Left ventricle myocardium superior (tissue), 1 donor: Measurements from ENCODE around the gene RALGAPA2. TPM values are rescaled to one million over a fixed set of nuclear protein-coding genes. Genes with fewer than 3 reads are reported as not detected.
A peak's percentile ranks its signal among the peaks of the same experiment; 100 is the strongest.

Source experiments
- ATAC-seq: fragments of 200-7000 bp; cut with Tn5 transposase; one replicate; pipeline ENCODE4 v1.9.1; 2020; ENCODE audit warnings: mild to moderate bottlenecking, moderate library complexity
- DNase-seq: peaks from one replicate; pipeline ENCODE4 v3.0.0-alpha.2; 2020
- intact Hi-C: fragments of 100-400 bp; cut with micrococcal nuclease; formaldehyde crosslinking; loops from one replicate; pipeline ENCODE4 v1.11.0; 2022
- long read RNA-seq: library from polyadenylated mRNA; unstranded; transcript quantifications from one replicate; pipeline ENCODE4 v2.0.0, GENCODE V29; 2021
- total RNA-seq: library from RNA; stranded (reverse); fragmentation: NEBNext Ultra II Directional; extraction: Animal tissue kit (Norgen Biotek cat#: 25700); gene quantifications from one replicate; pipeline ENCODE4 v1.2.1, GENCODE V29; 2021
- donor health status: DM: no; HTN: yes; CAD: no; lungs with severe emphysema.

Gene RALGAPA2
- total RNA-seq = 18.9 TPM
- long read RNA-seq, partial matches to known transcripts = 4 of 7 reads
- long read RNA-seq, other reads (novel, unspliced or antisense) = 3 of 7 reads

DNA sequence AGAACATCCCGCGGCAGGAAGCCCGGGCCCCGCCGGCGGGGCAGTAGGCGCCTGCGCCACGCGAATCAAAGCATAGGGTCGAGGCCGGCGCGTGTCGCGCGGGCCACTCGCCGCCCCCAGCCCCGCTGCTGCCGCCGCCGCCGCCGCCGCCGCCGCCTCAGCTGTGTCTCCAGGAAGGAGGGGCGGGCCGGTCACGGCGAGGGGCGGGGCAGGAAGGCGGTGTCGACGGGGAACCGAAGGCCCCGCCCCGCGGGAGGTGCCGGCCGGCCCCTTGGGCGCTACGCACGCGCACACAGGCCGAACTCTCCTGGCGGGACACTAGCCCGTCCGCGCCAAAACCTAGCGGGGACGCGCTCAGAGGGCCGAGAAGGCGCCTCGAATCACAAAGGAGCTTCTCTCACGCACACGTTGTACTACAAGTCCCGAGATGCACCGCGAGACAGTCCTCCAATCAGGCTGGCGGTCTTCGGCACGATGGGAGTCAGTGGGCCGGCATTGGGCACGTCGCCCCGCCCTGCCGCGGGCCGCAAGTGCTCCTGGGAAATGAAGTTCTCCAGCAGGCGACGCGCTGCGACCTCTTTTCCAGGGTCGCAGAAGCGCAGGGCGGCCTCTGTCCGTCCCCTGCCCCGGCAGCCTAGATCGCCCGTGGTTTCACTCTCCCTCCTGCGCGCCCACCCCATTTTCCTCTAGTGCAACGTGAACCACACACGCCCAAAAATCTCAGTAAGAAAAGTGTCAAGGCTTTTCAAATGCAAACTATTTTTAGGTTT, at the start of gene RALGAPA2:
RALGAPA2 (minus strand) TSS at position 171 of the 770 bp plus-strand sequence; CDS start at position 7, 164 bp downstream.
- ATAC-seq (peak; percentile 99), DNase-seq (peak; percentile 98)
- intact Hi-C loops = no loop called here

DNA sequence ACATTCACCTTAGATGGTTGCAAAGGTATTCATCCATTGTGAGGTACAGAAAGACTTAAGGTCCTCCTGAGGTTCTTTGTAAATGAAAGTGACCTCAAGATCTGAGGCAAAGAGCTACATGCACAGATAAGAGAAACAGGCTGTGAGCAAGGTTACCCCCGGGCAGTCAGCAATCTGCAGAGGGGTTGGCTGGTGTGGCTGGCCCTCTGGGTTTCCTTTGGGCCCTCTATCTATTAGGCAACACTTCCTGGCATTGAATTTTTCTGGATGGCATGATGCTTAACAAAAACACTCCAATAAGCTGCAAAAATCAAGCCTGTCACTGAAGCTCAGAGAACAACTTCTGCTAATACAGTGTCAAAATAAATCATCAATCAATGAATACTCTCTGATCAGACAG, 48.9 kb upstream of the RALGAPA2 start:
- no peak for DNase-seq
- no peak for ATAC-seq
- intact Hi-C loops = no loop called here

DNA sequence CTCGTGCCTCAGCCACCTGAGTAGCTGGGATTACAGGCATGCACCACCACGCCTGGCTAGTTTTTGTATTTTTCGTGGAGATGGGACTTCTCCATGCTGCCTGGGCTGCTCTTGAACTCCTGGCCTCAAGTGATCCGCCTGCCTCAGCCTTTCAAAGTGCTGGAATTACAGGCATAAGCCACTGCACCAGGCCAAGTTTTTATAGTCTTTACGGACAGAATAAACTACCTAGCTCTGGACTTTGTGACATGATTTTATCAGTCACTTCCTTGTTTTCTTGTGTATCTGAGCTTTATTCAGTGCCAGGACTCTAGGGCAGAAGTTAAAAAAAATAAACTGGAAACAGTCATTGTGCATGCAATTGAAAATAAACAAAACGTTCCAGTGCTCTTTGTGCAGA, 46.7 kb upstream of the RALGAPA2 start:
- ATAC-seq (no peak), DNase-seq (no peak)
- intact Hi-C loops = no loop called here

- intact Hi-C loops = no loop called here
- ATAC-seq (no peak), DNase-seq (no peak)
Observed at GRCh38 chr20:20755674-20756319, 43.4 kb upstream of the RALGAPA2 start.

DNA sequence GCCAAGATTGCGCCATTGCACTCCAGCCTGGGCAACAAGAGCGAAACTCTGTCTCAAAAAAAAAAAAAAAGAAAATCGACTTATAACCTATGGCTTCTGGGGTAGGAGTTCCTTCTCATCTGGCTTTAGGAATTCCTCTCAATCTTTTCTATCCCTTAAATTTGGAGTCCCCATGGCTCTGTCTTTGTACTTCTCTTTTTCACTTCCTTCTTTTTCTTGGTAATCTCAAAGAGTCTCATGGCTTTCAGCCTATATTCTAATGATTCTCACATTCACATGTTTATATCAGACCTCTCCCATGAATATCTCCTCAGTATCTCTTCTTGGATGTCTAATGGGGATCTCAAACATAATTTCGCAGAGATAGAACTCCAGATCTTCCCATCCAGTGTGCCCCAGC, 42.8 kb upstream of the RALGAPA2 start:
- ATAC-seq (no peak), DNase-seq (no peak)
- intact Hi-C loops = no loop called here

DNA sequence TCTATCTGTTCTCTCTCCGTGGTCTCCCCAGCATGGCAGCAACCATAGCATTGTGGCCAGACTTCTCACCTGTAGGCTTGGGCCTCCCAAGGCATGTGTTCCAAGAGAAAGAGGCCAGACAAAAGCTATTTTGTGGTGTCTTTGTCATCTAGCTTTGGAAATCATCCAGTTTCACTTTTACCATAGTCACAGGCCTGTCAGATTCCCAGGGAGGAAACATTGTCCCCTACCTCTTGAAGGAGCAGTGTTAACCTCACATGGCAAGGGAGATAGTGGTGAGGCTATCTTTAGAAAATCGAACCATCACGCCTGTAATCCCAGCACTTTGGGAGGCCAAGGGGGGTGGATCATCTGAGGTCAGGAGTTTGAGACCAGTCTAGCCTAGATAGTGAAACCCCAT, 42.3 kb upstream of the RALGAPA2 start:
- DNase-seq = no peak
- no peak for ATAC-seq
- intact Hi-C loops = no loop called here

DNA sequence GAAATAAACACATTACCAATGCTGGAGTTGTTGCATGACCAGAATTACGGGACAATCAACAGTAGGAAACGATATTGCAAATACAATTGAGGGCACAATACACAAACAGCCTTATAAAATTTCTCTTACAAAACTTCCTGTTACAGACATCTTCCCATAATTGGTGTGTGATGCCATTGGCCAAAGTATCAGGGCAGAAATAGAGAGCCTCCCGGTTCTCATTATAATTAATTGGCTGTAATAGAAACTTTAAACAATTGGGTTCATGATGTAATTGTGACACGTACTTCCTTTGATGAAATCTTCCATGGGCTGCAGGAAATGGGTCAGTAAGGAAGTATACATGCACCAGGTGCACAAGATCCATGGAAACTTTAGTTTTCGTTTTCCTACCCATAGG, 40.3 kb upstream of the RALGAPA2 start:
- ATAC-seq = no peak
- intact Hi-C loops = no loop called here
- DNase-seq = no peak

GRCh38 chr20:20747298-20747697, 34.9 kb upstream of the RALGAPA2 start:
- ATAC-seq (no peak), DNase-seq (no peak)
- intact Hi-C loops = no loop called here

- DNase-seq (no peak), ATAC-seq (no peak)
- intact Hi-C loops = no loop called here
Observed at GRCh38 chr20:20744170-20744725, 31.8 kb upstream of the RALGAPA2 start.

GRCh38 chr20:20743511-20744169, 31.2 kb upstream of the RALGAPA2 start:
- intact Hi-C loops = no loop called here
- DNase-seq (peak; percentile 84), ATAC-seq (peak; percentile 96)

DNA sequence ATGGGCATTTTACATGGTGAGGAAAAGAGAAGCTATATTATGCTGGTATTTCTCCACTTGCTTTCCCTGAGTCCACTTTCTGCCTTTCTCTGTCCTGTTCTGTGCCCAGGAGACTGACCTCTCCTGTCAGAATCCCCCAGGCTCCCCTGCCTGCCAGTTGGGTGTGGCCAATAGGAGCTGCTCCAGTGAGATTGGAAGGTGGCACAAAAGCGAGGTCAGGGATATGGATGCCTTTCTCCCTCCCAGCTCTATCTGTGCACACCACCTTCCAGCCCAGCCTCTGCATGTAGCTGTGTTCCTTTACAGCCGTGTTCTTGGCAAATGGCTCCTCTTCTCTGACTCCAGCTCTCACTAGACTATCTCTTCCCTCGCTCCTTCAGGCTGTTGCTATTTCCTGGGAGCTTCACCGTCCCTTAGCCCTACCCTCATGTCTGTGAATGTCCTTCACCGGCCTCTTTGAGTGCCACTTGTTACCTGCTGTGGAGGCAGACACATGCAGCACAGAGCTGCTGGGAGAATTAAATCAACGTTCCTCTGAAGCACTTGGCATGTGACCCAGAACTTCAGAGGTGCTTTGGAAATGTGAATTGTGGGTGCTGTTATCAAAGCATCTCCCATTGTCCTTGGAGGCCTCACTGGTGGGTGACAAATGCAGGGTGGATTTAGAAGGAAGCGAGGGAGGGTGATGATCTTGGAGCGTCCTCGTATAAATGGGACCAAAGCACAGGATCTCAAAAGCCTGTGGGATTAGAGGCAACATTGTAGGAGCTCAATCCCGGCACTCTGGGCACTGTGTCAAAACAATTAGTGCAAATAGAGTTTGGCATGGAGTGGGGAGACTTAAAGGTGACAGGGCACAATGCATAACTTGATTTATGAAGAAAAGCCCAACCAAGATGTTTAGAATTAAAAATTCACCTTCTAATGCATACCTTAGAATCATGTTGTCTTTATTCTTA, 28.9 kb upstream of the RALGAPA2 start:
- intact Hi-C loops = no loop called here
- no peak for DNase-seq
- no peak for ATAC-seq

DNA sequence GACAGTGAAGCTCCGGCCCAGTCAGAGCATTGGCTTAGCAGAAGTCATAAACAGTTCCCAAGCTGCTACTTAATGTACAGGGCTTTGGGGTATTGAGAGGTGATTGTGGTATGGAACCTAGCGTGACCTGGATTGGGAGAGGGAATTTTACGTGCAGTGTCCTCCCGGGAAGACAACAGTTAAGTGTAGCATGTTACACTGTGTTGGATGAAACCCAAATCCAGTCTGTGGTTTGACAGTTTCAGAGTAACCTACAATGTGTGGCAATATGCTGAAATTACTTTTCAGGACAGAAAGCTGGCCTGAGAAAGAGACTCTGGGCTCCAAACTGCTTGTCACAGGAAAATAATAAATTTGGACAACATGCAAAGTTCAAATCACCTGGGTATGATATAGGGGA, 28.1 kb upstream of the RALGAPA2 start:
- no peak for DNase-seq
- intact Hi-C loops = no loop called here

GRCh38 chr20:20737158-20737557, 24.7 kb upstream of the RALGAPA2 start:
- intact Hi-C loops = no loop called here
- no peak for DNase-seq
- peak; percentile 71 for ATAC-seq

More for the DNA sequence above, 28.1 kb upstream of the RALGAPA2 start:
- no peak for ATAC-seq

GRCh38 chr20:20736303-20736702, 23.9 kb upstream of the RALGAPA2 start:
- intact Hi-C loops = no loop called here
- DNase-seq = no peak
- ATAC-seq = no peak

- ATAC-seq = no peak
- intact Hi-C loops = no loop called here
Observed at GRCh38 chr20:20734475-20734948, 22.1 kb upstream of the RALGAPA2 start.

GRCh38 chr20:20733943-20734342, 21.5 kb upstream of the RALGAPA2 start:
- DNase-seq = no peak
- intact Hi-C loops = no loop called here

More at GRCh38 chr20:20734475-20734948, 22.1 kb upstream of the RALGAPA2 start:
- no peak for DNase-seq

DNA sequence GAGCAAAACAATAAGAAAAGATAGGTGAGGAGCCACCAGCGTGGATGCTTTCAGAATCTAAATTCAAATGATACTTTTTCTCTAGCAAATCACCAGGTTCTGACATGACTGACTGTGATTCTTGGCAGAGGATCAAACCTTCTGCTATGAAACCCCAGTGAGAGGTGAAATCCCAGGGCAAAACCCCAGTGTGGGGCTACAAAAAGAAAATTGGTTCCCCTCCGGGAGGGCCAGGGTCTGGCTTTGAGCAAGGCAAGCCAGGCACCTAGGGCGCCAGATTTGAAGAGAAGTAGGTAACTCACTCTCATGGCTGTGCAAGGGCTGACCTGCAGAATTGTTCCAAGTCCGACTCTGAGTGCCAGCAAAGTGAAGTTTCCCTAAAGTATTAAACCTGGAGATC, 20.2 kb upstream of the RALGAPA2 start:
- intact Hi-C loops = no loop called here
- ATAC-seq = peak; percentile 39

More at GRCh38 chr20:20733943-20734342, 21.5 kb upstream of the RALGAPA2 start:
- no peak for ATAC-seq

DNA sequence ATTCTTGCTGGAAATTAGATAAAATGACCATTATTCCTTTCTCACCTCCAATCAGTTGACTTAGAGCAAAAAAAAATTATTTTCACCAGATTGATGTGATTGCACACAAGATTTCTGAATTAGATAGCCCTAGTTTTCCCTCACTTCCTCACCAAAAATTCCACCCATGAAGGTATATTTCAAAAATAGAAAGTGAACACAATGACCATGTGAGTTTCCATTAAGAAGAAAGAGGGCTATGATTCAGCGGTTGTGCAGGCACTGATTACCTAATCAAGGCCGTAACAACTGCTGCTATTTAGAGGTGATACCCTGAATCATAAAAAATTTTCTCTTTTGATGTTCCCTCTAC, 19.5 kb upstream of the RALGAPA2 start:
- peak; percentile 88 for ATAC-seq
- no peak for DNase-seq
- intact Hi-C loops = no loop called here

More for the DNA sequence above, 20.2 kb upstream of the RALGAPA2 start:
- DNase-seq = no peak
